Measurements from ENCODE around the gene WDR33. TPM values are rescaled to one million over a fixed set of nuclear protein-coding genes. Genes with fewer than 3 reads are reported as not detected.

Gene WDR33
- total RNA-seq, 4 donors from 2014 or later = 25.8 to 53.3 (median 38.0) TPM

DNA sequence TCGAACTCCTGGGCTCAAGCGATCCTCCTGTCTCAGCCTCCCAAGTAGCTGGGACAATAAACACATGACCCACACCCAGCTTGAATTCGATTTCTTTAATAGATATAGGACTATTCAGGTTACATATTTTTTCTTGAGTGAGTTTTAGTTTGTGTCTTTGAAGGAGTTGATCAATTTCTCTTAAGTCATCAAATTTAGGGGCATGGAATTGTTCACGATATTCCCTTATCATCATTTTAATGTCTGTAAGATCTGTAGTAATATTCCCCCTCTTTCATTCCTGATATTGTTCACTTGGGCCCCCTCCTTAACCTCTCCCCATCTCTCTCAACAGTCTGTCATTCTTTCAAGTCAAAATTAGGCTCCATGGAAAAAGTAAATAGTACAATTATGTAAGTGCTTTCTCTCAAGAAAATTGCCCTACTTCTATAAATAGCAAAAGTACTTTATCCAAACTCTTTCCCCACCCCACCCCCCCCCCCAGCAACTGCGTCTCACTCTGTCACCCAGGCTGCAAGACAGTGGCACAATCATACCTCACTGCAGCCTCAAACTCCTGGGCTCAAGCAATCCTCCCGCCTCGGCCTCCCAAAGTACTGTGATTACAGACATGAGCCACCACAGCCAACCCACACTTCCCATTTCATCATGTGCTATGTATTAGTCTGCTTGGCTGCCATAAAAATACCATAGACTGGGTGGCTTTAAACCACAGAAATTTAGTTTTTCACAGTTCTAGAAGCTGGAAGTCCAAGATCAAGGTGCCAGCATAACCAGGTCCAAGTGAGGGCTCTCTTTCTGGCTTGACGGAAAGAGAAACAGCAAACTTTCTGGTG is 20.1 kb downstream of the WDR33 start:
- no peak for DNase-seq (ENCODE audit: low spot score)
- TF ChIP-seq CTCF (IDR thresholded peaks at IDR 0.05) = no peak
- no peak for ATAC-seq (ENCODE audit: low FRiP score)

DNA sequence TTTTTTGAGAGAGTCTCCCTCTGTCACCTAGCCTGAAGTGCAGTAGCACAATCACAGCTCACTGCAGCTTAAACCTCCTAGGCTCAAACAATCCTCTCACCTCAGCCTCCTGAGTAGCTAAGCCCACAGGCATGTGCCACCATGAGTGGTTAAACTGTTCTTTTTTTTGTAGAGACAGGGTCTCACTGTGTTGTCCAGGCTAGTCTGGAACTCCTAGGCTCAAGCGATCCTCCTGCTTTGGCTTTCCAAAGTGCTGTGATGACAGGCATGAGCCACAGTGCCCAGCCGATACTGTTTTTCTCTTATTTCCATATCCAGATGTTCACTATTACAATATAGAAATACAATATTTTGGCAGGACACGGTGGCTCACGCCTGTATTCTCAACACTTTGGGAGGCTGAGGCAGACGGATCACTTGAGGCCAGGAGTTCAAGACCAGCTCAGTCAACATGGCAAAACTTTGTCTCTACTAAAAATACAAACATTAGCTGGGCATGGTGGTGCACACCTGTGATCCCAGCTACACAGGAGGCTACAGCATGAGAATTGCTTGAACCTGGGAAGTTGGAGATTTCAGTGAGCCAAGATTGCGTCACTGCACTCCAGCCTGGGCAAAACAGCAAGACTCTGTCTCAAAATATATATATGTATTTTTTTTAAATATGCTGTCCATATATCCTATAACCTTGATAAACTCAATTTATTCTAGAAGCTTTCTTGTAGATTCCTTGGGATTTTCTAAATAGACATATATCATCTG is 24.7 kb downstream of the WDR33 start:
- TF ChIP-seq CTCF (IDR thresholded peaks at IDR 0.05) = no peak
- DNase-seq (ENCODE audit: low spot score) (no peak), ATAC-seq (ENCODE audit: low FRiP score) (no peak)

GRCh38 chr2:127784965-127785518 is 25.9 kb downstream of the WDR33 start:
- no peak for DNase-seq (ENCODE audit: low spot score)
- TF ChIP-seq CTCF (IDR thresholded peaks at IDR 0.05) = no peak
- ATAC-seq (ENCODE audit: low FRiP score) = no peak

GRCh38 chr2:127783101-127783500 is 27.9 kb downstream of the WDR33 start:
- TF ChIP-seq CTCF (IDR thresholded peaks at IDR 0.05) = no peak
- DNase-seq (ENCODE audit: low spot score) (no peak), ATAC-seq (ENCODE audit: low FRiP score) (no peak)

DNA sequence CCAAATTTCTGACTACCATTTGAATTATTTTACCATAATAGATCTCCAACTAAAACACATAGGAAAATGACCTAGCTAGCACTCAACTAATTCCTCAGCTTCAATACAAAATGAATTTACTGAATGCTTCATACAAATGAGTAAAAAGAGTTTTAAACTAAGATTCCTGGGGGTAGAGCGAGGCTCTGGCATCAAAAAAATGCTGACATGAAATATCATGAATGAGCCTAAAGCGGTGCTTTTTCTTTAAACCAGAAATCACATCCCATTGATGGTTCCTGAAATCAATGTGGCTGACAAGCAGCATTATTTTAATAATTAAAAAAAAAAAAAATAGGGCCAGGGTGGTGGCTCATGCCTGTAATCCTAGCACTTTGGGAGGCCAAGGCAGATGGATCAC is 32.1 kb downstream of the WDR33 start:
- ATAC-seq (ENCODE audit: low FRiP score) (no peak), DNase-seq (ENCODE audit: low spot score) (no peak)
- no peak for TF ChIP-seq CTCF (IDR thresholded peaks at IDR 0.05)

DNA sequence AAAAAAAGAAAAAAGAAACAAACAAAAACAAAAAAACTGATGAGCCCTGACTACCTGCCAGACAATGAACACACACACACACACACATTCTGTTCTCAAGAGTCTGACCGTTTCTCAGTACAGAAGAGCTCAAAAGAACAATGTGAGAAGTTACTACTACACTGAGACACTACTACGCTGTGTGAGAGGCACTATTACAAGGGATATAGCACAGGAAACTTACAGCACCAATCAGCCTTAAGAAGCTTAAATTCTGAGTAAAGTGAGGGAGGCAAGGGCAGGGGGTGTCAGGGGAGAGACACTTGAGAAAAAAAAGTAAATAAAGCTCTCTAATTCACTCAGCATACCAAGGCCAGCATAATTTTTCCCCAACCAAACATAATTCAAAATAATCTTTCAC is 32.5 kb downstream of the WDR33 start:
- TF ChIP-seq CTCF (IDR thresholded peaks at IDR 0.05) = no peak
- DNase-seq (ENCODE audit: low spot score) (no peak), ATAC-seq (ENCODE audit: low FRiP score) (no peak)

Measured in omental fat pad (tissue), 4 donors.